ENCODE measurements around the gene CBFA2T2.

GRCh38 chr20:33526769-33527168, 36.9 kb downstream of the CBFA2T2 start:
- TF ChIP-seq CTCF (IDR thresholded peaks at IDR 0.05; ENCODE audit: borderline replicate concordance, extremely low read depth, low read length, poor library complexity, severe bottlenecking) (no peak), EZH2 (IDR thresholded peaks at IDR 0.05; ENCODE audit: borderline replicate concordance, low read depth, low read length, severe bottlenecking) (no peak)

Data from DND-41 (cell line).